VCaP (cell line): ENCODE results near the gene SNCB.
A peak's percentile ranks its signal among the peaks of the same experiment; 100 is the strongest.

ENCODE experiments used
- H3K27ac ChIP-seq: fragments of 450-650 bp; 2 replicates; pipeline ENCODE4 v1.5.1; 2017
- TF ChIP-seq, protein P1 (sequence below): fragments of 450-650 bp; conservative IDR thresholded peaks from 2 replicates; pipeline ENCODE4 v1.5.1; 2017; ENCODE audit warnings: mild to moderate bottlenecking, moderate library complexity

SNCB gene

DNA sequence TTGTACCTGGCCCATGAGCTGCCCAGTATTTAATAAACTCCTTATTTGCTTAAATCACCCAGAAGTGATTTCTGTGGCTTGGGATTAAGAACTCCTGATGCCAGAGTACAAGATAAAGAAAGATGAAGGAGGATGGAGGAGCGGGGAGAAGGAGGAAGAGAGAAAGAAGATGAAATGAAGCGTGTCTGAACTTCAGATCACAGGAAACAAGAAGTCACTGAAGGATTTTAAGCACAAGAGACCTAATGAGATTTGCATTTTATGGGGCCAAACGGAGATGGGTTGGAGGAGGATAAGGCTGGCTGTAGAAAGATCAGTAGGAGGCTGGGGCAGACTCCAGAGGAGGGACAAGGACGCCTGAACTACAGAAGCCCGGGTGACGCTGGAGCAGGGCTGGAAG lies 3.3 kb upstream of the SNCB start:
- TF ChIP-seq, protein P1, sequence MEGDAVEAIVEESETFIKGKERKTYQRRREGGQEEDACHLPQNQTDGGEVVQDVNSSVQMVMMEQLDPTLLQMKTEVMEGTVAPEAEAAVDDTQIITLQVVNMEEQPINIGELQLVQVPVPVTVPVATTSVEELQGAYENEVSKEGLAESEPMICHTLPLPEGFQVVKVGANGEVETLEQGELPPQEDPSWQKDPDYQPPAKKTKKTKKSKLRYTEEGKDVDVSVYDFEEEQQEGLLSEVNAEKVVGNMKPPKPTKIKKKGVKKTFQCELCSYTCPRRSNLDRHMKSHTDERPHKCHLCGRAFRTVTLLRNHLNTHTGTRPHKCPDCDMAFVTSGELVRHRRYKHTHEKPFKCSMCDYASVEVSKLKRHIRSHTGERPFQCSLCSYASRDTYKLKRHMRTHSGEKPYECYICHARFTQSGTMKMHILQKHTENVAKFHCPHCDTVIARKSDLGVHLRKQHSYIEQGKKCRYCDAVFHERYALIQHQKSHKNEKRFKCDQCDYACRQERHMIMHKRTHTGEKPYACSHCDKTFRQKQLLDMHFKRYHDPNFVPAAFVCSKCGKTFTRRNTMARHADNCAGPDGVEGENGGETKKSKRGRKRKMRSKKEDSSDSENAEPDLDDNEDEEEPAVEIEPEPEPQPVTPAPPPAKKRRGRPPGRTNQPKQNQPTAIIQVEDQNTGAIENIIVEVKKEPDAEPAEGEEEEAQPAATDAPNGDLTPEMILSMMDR = no peak
- H3K27ac ChIP-seq = no peak overlapping the region

DNA sequence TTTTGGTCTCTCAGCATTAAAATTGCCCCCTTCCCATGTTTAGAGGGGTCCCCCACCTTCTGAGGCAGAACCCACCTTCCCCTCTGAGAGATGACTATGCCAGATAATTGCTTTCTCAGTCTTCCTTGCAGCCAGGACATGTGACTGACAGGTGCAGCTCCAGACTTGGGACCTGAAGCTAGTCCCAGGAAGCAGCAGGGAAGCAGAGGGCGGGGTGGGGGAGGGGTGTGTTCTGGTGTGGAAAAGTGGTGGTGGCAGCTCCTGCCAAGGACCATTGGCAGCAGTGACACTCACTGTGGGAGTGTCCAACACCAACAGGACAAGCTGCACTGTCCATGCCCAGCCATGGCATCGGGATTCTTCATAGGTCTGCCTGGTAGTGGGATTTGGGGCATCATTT lies 2.4 kb upstream of the SNCB start:
- H3K27ac ChIP-seq = no peak overlapping the region
- TF ChIP-seq, protein P1 = no peak

DNA sequence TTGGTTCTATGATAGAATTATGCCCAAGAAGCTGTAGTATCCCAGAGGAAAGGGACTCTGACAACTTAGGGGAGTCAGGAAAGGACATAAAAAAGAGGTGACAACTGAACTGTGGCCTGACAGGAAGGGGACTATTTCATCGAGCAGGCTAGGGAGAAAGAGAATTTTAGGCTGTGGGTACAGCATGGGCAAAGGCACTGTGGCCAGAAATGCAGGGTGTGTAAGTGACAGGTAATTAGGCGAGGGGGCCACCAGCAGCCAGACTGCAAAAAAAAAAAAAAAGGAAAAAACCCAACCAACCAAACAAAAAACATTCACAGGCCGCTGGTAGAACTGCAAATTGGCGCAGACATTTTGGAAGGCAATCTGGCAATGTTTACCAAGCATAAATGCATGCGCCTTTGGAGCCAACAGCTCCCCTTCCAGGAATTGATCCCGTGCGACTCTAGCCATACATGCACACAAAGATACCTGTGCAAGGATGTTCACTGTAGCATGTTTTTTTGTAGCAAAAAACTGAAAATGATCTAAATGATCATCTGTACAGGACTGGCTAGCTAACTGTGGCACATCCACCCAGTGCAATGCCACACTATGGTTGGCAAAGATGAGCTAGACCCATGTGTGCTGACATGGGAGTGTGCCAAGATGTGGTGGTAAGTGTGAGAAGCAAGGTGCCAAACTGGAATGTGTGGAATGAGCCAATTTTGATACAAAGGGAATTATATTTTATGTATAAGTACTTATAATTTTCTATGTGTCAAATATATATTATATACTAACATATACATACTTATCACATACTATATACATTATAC lies 1.3 kb upstream of the SNCB start:
- TF ChIP-seq, protein P1 = no peak

DNA sequence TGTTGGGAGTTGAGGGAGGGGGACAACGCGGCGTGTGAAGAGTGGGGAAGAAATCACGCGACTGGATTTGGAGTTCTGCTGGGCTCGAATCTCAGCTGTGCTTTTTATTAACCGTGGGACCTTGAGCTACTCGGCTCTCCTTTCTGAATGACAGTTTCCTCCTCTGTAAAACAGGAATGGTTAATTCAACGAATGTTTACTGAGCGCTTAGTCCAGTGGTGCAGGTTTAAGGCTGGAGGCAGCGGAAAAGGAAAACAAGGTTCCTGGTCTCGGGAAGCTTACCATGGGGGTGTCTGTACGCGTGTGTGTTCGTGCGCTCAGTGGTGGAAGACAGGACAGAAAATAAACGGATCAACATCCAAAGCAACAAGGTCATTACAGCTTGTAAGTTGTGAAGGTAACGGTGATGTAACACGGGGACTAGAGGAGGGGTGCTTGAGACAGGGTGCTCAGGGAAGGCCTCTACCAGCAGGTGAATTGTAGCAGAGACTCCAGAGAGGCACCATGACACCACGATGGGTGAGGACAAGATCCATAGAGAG lies 418 bp upstream of the SNCB start:
- H3K27ac ChIP-seq = peak overlapping the region; percentile 62
- TF ChIP-seq, protein P1 = no peak

More for the DNA sequence above, 1.3 kb upstream of the SNCB start:
- H3K27ac ChIP-seq = peak overlapping the region; percentile 62; the same call in 1 of the 2 replicates

DNA sequence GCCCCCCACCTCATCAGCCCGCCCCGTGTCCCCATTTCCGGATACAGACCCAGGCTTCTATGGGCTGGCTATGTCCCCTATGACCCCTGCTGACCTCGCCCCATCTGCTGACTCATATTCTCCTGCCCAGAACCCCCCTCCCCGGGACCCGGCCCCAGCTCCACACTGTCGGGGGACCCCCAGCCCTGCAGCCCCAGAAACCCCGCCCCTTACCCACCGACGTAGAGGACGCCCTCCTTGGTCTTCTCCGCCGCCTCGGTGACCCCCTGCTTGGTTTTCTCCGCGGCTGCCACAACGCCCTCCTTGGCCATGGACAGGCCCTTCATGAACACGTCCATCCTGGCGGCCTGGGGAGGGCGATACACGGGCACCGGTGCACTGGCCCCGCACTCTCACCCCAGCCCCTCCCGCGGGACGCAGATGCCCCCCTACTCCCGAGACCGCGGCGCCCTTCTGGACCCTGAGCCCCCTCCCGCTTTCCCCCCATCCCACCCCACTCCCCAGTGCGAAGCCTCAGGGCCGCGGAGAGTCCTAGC lies 949 bp downstream of the SNCB start:
- peak overlapping the region; percentile 62; the same call in 1 of the 2 replicates for H3K27ac ChIP-seq
- TF ChIP-seq, protein P1 = no peak

DNA sequence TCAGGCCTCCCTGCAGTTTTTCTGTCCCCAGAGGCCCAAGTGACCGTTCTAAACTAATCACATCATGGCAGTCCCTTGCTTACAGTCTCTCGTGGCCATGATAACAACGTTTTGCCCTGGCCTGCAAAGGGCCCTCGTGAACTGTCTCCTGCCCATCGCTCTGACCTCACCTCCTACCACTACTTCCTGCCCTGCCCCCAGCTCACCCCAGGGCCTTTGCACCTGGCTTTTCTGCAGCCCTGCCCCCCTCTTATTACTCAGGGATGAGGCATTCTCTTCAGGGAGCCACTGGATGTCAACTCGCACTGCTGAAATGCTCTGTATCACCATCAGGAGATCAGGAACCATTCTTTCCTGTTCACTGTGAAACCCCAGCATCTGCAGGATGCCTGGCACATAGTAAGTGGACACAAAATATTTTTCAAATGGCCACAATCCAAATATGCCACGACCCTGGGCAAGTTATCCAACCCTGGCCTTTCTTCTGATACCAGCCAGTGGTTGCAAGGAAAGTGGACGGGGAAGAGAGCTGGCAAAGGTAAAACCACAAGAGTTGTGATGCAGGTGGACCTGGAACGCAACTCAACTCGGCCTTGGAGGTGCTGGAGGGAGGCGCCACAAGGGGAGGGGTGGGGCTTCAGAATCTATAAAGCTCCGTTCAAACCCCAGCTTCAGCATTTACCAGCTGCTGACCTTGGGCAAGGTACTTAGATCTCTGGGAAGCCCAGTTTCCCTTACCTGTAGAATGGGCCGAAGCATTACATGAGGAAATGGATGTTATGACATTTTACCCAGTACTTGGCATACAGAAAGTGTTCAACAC lies 1.7 kb downstream of the SNCB start:
- TF ChIP-seq, protein P1 = no peak

DNA sequence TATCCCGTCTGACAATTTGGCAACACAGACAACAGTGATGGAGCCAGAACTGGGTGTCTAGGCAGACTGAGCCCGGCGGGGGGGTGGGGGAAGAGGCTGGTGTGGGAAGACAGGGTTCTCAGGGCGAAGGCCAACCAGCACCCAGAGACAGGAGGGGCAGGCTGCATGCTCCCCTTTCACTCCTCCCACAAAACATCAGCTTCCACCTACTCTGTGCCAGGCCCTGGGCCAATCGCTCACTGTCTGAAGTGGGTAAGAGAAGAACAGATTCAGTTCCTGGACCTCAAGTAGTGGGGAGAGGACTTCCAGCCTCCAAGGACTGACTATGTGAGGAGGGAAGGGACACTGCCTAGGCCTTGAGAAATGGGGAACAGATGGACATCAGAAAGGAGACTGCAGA lies 2.8 kb downstream of the SNCB start:
- no peak overlapping the region for H3K27ac ChIP-seq
- TF ChIP-seq, protein P1 = no peak

More for the DNA sequence above, 1.7 kb downstream of the SNCB start:
- no peak overlapping the region for H3K27ac ChIP-seq
